Upper lobe of left lung (tissue), 6 donors: Measurements from ENCODE around the gene ZNF44. TPM values are rescaled to one million over a fixed set of nuclear protein-coding genes. Genes with fewer than 3 reads are reported as not detected.
"Not testable (repeated sequence)": the region's sequence is repeated elsewhere in the genome, so short reads cannot be mapped to it uniquely, and the experiment has no call there.

Experiments
- ATAC-seq, 2 donors: fragments of 200-7000 bp; cut with Tn5 transposase; one replicate each; pipeline ENCODE4 v1.9.1; 2022; ENCODE audit warnings: mild to moderate bottlenecking in 2 of 2, moderate library complexity in 2 of 2; ENCODE audit not compliant: low FRiP score in 2 of 2
- DNase-seq, 2 donors: peaks; one replicate each; pipeline ENCODE4 v3.0.0-alpha.2; 2019 to 2020
- H3K27ac ChIP-seq, 4 donors: fragments of 200-600 bp; sonication (generic); one replicate each; pipeline ENCODE4 v1.5.1; 2016 to 2019
- H3K27me3 ChIP-seq, 4 donors: fragments of 200-600 bp; sonication (generic); one replicate each; pipeline ENCODE4 v1.5.1; 2017 to 2019
- H3K36me3 ChIP-seq, 4 donors: fragments of 200-600 bp; sonication (generic); one replicate each; pipeline ENCODE4 v1.5.1; 2016 to 2019
- H3K4me1 ChIP-seq, 4 donors: fragments of 200-600 bp; sonication (generic); one replicate each; pipeline ENCODE4 v1.5.1; 2018 to 2019
- H3K4me3 ChIP-seq, 4 donors: fragments of 200-600 bp; sonication (generic); one replicate each; pipeline ENCODE4 v1.5.1; 2017 to 2019; ENCODE audit warnings: mild to moderate bottlenecking in 2 of 4, moderate library complexity in 1 of 4
- H3K9me3 ChIP-seq, 4 donors: fragments of 200-600 bp; sonication (generic); one replicate each; pipeline ENCODE4 v1.5.1; 2018 to 2019
- EP300 ChIP-seq, 4 donors: sonication (generic); formaldehyde crosslinking; IDR thresholded peaks; one replicate each; pipeline ENCODE4 v1.5.1; 2017; ENCODE audit warnings: antibody characterized with exemption in 4 of 4, control low read depth in 2 of 4
- POLR2A ChIP-seq, 4 donors: fragments of 450-650 bp; IDR thresholded peaks; one replicate each; pipeline ENCODE4 v1.5.1; 2016 to 2017; ENCODE audit warnings: antibody characterized with exemption in 4 of 4, mild to moderate bottlenecking in 2 of 4
- POLR2AphosphoS5 ChIP-seq, 2 donors: sonication (generic); formaldehyde crosslinking; IDR thresholded peaks; one replicate each; pipeline ENCODE4 v1.5.1; 2017; ENCODE audit warnings: antibody characterized with exemption in 2 of 2
- WGBS, 2 donors: methylation state at CpG; one replicate each; pipeline ENCODE4 v1.1.5; 2017 to 2018; 5-methylcytosine and 5-hydroxymethylcytosine counted together
- total RNA-seq, 6 donors: library from RNA; depleted of rRNA in 4 of 6; stranded (reverse); fragments of >200 nt in 4 of 6; gene quantifications; one replicate each; pipeline versions ENCODE4 v1.1.0 to v1.2.1, GENCODE V29; 2016 to 2021
- TF ChIP-seq, protein P1 (sequence below), 6 experiments: fragments of 450-650 bp in 4 of 6; fragments of 200-600 bp in 2 of 6; sonication (generic) in 2 of 6; IDR thresholded peaks; one replicate each; pipeline ENCODE4 v1.5.1; 2016 to 2019; ENCODE audit warnings: antibody characterized with exemption in 6 of 6
- donor health status: DM: no; HTN: no; CAD: no; lungs with moderate emphysema.
- donor health status: DM: no; HTN: yes; CAD: no; lungs with severe emphysema.

ZNF44 gene
- total RNA-seq, 6 donors from 2014 or later = 10.2 to 22.4 (median 16.5) TPM

DNA sequence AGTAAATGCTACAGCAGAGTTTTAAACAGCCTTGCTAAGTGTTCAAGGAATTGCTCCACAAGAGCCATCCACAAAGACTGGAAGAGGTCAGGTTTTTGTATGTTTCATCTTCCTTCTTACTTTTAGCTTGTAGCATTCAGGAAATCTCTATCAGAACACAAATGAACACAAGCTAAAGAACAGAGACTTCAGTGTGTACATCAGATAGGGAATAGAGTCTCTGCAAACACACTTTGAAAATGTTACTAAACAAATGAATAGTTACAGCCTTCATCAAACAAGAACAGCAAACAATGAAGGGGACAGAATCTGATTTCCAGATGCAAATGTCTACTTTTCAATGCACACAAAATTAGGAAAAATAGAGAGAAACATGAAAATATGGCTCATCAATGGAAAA is 31.0 kb upstream of the ZNF44 start:
- TF ChIP-seq, protein P1, sequence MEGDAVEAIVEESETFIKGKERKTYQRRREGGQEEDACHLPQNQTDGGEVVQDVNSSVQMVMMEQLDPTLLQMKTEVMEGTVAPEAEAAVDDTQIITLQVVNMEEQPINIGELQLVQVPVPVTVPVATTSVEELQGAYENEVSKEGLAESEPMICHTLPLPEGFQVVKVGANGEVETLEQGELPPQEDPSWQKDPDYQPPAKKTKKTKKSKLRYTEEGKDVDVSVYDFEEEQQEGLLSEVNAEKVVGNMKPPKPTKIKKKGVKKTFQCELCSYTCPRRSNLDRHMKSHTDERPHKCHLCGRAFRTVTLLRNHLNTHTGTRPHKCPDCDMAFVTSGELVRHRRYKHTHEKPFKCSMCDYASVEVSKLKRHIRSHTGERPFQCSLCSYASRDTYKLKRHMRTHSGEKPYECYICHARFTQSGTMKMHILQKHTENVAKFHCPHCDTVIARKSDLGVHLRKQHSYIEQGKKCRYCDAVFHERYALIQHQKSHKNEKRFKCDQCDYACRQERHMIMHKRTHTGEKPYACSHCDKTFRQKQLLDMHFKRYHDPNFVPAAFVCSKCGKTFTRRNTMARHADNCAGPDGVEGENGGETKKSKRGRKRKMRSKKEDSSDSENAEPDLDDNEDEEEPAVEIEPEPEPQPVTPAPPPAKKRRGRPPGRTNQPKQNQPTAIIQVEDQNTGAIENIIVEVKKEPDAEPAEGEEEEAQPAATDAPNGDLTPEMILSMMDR (IDR thresholded peaks at IDR 0.05) = no peak
- TF ChIP-seq POLR2AphosphoS5 (IDR thresholded peaks at IDR 0.05) = no peak
- no peak for TF ChIP-seq EP300 (IDR thresholded peaks at IDR 0.05)
- TF ChIP-seq POLR2A (IDR thresholded peaks at IDR 0.05) = no peak
- Histone ChIP-seq H3K9me3 (peaks cover 0 to 6% (median 0%) of the 10 kb centered on the region in 4 donors), H3K27ac (no peak overlapping the region), H3K4me1 (no peaks in the 10 kb centered on the region), H3K36me3 (peaks cover 0 to 18% (median 5%) of the 10 kb centered on the region in 4 donors), H3K4me3 (no peak overlapping the region), H3K27me3 (no peaks in the 10 kb centered on the region)
- DNase-seq (no peak), ATAC-seq (no peak)

DNA sequence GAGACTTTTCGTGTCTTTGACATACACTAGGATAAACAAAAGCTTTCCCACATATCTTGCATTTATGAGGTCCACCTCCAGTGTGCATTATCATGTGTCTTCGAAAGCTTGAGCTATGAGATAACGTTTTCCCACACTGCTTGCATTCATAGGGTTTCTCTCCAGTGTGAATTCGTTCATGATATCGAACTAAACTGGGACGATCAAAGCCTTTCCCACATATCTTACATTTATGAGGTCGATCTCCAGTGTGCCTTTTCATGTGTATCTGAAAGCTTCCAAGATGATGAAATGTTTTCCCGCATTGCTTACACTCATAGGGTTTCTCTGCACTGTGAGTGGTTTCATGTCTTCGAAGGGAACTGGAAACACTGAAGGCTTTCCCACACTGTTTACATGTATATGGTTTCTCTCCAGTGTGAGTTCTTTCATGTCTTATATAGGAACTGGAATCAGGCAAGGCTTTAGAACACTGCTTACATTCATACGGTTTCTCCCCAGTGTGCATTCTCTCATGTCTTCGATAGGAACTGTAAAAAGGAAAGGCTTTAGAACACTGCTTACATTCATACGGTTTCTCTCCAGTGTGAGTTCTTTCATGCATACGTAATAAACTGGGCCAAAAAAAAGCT is 24.2 kb upstream of the ZNF44 start:
- TF ChIP-seq POLR2AphosphoS5 (IDR thresholded peaks at IDR 0.05) (no peak), POLR2A (IDR thresholded peaks at IDR 0.05) (no peak)
- TF ChIP-seq, protein P1 (IDR thresholded peaks at IDR 0.05) = no peak
- ATAC-seq (no peak), DNase-seq (no peak)
- Histone ChIP-seq H3K36me3 (peaks cover 11 to 50% (median 27%) of the 10 kb centered on the region in 4 donors), H3K27ac (no peak overlapping the region), H3K4me1 (no peaks in the 10 kb centered on the region), H3K9me3 (peaks cover 0 to 16% (median 10%) of the 10 kb centered on the region in 4 donors), H3K27me3 (no peaks in the 10 kb centered on the region), H3K4me3 (no peak overlapping the region)
- 95 to 97% methylated on average over 13 of the region's 13 CpGs for WGBS, 2 donors

DNA sequence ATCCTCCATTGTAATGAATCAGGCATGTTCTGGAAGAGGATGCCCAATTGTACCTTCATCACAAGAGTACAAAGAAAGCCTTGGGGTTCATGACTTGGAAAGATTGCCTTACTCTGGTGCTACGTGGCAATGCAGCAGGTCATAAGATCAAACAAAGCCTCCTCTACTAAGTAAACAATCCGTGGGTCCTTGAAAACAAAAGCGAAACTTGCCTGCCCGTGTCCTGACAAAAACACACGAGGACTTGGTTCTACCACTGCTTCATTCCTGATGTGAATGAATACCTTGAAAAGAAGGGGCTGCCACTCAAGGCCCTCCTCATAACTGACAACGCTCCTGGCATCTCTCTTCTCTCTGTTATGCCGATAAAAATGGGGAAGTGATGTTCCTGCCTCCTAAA is 19.9 kb upstream of the ZNF44 start:
- peaks cover 3 to 21% (median 11%) of the 10 kb centered on the region in 4 donors for H3K36me3 ChIP-seq
- ATAC-seq (no peak), DNase-seq (peak in 1 of 2 donors; percentile 23)
- H3K9me3 ChIP-seq = peaks cover 0 to 13% (median 9%) of the 10 kb centered on the region in 4 donors
- no peaks in the 10 kb centered on the region for H3K4me1 ChIP-seq
- no peaks in the 10 kb centered on the region for H3K27me3 ChIP-seq
- WGBS, 2 donors = 48 to 49% methylated on average over 7 of the region's 7 CpGs
- no peak for TF ChIP-seq EP300 (IDR thresholded peaks at IDR 0.05)
- no peak for TF ChIP-seq POLR2A (IDR thresholded peaks at IDR 0.05)
- no peak for TF ChIP-seq POLR2AphosphoS5 (IDR thresholded peaks at IDR 0.05)
- TF ChIP-seq, protein P1 (IDR thresholded peaks at IDR 0.05) = no peak
- H3K27ac ChIP-seq = peak overlapping the region in 2 of 4 donors; percentile 2 to 29
- peak overlapping the region in 3 of 4 donors; percentile 2 to 33 (median 21) for H3K4me3 ChIP-seq

DNA sequence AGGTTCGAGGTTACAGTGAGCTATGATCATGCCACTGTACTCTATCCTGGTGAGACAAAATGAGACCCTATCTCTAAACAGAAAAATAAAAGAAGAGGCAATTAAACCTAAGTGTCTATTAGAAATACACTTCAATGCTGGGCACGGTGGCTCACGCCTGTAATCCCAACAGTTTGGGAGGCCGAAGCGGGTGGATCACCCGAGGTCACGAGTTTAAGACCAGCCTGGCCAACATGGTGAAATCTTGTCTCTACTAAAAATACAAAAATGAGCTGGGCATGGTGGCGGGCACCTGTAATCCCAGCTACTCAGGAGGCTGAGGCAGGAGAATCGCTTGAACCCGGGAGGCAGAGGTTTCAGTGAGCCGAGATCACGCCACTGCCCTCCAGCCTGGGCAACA is 14.2 kb upstream of the ZNF44 start:
- 95 to 97% methylated on average over 12 of the region's 12 CpGs for WGBS, 2 donors
- DNase-seq, H3K36me3 ChIP-seq, H3K27me3 ChIP-seq, H3K9me3 ChIP-seq, H3K4me3 ChIP-seq, H3K27ac ChIP-seq, ATAC-seq, H3K4me1 ChIP-seq: not testable (repeated sequence)

DNA sequence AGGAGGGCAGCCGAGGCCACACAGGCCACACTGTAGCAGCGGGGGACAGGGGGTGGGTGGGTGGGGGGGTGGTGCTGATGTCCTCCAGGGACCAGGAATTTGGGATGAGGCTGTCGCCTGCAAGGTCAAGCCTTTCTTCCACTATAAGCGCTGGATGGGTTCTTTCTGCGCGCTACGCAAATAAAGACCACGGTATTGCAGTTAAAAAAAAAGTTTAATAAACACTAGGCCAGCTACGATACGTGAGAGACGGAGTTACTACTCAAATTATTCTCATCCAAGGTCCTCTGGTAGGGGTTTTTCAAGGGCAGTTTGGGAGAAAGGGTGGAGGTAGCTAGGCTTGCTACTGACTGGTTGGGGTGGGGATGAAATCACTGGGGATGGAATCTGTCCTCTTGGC is 508 bp upstream of the ZNF44 start:
- no peak for DNase-seq
- WGBS, 2 donors = 48 to 66% methylated on average over 9 to 11 of the region's 11 CpGs

More for the DNA sequence above, 508 bp upstream of the ZNF44 start:
- no peaks in the 10 kb centered on the region for H3K27me3 ChIP-seq
- peak overlapping the region; percentile 95 to 97 (median 96) for H3K27ac ChIP-seq
- TF ChIP-seq, protein P1 (IDR thresholded peaks at IDR 0.05) = no peak
- TF ChIP-seq POLR2AphosphoS5 (IDR thresholded peaks at IDR 0.05) (no peak), POLR2A (IDR thresholded peaks at IDR 0.05) (no peak), EP300 (IDR thresholded peaks at IDR 0.05) (no peak)
- no peaks in the 10 kb centered on the region for H3K9me3 ChIP-seq
- peak overlapping the region; percentile 22 to 99 (median 88) for H3K4me3 ChIP-seq
- ATAC-seq = no peak
- peaks cover 13 to 36% (median 23%) of the 10 kb centered on the region in 4 donors for H3K4me1 ChIP-seq
- no peaks in the 10 kb centered on the region for H3K36me3 ChIP-seq
